ENCODE measurements around the gene CREBBP.

GRCh38 chr16:3770530-3770929 lies 110.0 kb downstream of the CREBBP start:
- TF ChIP-seq CEBPB (tag; IDR thresholded peaks at IDR 0.05) (no peak), CTCF (IDR thresholded peaks at IDR 0.05 in 2 of 3, conservative IDR thresholded peaks at IDR 0.05 in 1 of 3; ENCODE audit: insufficient read depth in 2 of 3, low read depth in 1 of 3, low read length in 3 of 3) (no peak)

Measured in K562 (cell line).